Measurements from ENCODE around the gene GAN. TPM values are rescaled to one million over a fixed set of nuclear protein-coding genes. Genes with fewer than 3 reads are reported as not detected.

Gene GAN
- total and polyA plus RNA-seq, 10 of the 15 experiments (the other 5 are each of a cell fraction or from before 2014, with no cell fraction given), result 0.42 to 8.4 (median 2.5) TPM

- ChIA-PET CTCF (no interaction called here), SMC1A (ENCODE audit: uncharacterized antibody, unreplicated experiment) (no interaction called here), RAD21 (ENCODE audit: unreplicated experiment) (no interaction called here), POLR2A (no interaction called here)
- H4K20me1 ChIP-seq (ENCODE audit: control insufficient read depth, insufficient read depth), result no peaks in the 10 kb centered on the region; the same call in 1 of the 2 replicates
- BruUV-seq (replicated peaks), result no TSS peak
- FAIRE-seq (no peak), ATAC-seq (no peak), DNase-seq (ENCODE audit: low read depth, low spot score) (no peak)
- no peak overlapping the region for H3K4me3 ChIP-seq
- intact Hi-C loops (cut with micrococcal nuclease; ENCODE audit: unreplicated experiment) (no loop called here), in situ Hi-C loops (cut with MboI) (no loop called here)
- H3K9ac ChIP-seq (ENCODE audit: control insufficient read depth, insufficient read depth, low read length), result no peak overlapping the region
- no peak overlapping the region for H3K27ac ChIP-seq (ENCODE audit: control insufficient read depth, insufficient read depth)
- H3K9me3 ChIP-seq (replicated peaks; ENCODE audit: control insufficient read depth, insufficient read depth, low read length), result no peaks in the 10 kb centered on the region
- TF ChIP-seq RCOR1 (conservative IDR thresholded peaks at IDR 0.05; ENCODE audit: low read depth, low read length) (no peak), TCF3 (IDR thresholded peaks at IDR 0.05; ENCODE audit: borderline replicate concordance, insufficient read depth, low read depth, low read length) (no peak), YBX1 (IDR thresholded peaks at IDR 0.05) (no peak), ATF2 (IDR thresholded peaks at IDR 0.05; ENCODE audit: low read length) (no peak), RBBP5 (conservative IDR thresholded peaks at IDR 0.05) (no peak), TAF1 (IDR thresholded peaks at IDR 0.05; ENCODE audit: borderline replicate concordance, low read depth, low read length) (no peak), BCL11A (IDR thresholded peaks at IDR 0.05; ENCODE audit: low read depth, low read length) (no peak), CHD4 (IDR thresholded peaks at IDR 0.05) (no peak), NR2C2 (IDR thresholded peaks at IDR 0.05; ENCODE audit: borderline replicate concordance, control insufficient read depth, insufficient read length, low read depth) (no peak), ZNF622 (IDR thresholded peaks at IDR 0.05) (no peak), MYB (IDR thresholded peaks at IDR 0.05; ENCODE audit: borderline replicate concordance, low read depth, low read length) (no peak), ZSCAN29 (IDR thresholded peaks at IDR 0.05) (no peak), RAD51 (IDR thresholded peaks at IDR 0.05) (no peak), ASH2L (IDR thresholded peaks at IDR 0.05; ENCODE audit: borderline replicate concordance, low read depth) (no peak), RUNX3 (IDR thresholded peaks at IDR 0.05; ENCODE audit: low read length) (no peak), EZH2 (IDR thresholded peaks at IDR 0.05; ENCODE audit: borderline replicate concordance, control insufficient read depth, low read depth, low read length) (no peak), EED (IDR thresholded peaks at IDR 0.05; ENCODE audit: low read depth) (no peak)
- TF ChIP-seq, protein P1, sequence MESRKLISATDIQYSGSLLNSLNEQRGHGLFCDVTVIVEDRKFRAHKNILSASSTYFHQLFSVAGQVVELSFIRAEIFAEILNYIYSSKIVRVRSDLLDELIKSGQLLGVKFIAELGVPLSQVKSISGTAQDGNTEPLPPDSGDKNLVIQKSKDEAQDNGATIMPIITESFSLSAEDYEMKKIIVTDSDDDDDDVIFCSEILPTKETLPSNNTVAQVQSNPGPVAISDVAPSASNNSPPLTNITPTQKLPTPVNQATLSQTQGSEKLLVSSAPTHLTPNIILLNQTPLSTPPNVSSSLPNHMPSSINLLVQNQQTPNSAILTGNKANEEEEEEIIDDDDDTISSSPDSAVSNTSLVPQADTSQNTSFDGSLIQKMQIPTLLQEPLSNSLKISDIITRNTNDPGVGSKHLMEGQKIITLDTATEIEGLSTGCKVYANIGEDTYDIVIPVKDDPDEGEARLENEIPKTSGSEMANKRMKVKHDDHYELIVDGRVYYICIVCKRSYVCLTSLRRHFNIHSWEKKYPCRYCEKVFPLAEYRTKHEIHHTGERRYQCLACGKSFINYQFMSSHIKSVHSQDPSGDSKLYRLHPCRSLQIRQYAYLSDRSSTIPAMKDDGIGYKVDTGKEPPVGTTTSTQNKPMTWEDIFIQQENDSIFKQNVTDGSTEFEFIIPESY (IDR thresholded peaks at IDR 0.05), result no peak
- H2AFZ ChIP-seq (ENCODE audit: control insufficient read depth, low read depth, low read length), result no peak overlapping the region
- peaks cover 0 to 4% of the 10 kb centered on the region in 2 experiments; a peak in 2 of 4 replicates for H3K36me3 ChIP-seq (ENCODE audit: control insufficient read depth in 2 of 2, insufficient read depth in 2 of 2, low read length in 1 of 2)
- H3K79me2 ChIP-seq (ENCODE audit: control insufficient read depth, insufficient read depth, low read length), result no peaks in the 10 kb centered on the region
- no peak overlapping the region for H3K4me2 ChIP-seq (ENCODE audit: control insufficient read depth, insufficient read depth)
- 95% methylated on average over 3 of the region's 3 CpGs for WGBS (ENCODE audit: insufficient coverage, insufficient replicate concordance, low lambda C conversion rate, missing lambda C conversion rate)
- no peaks in the 10 kb centered on the region for H3K4me1 ChIP-seq (ENCODE audit: control insufficient read depth, insufficient read depth, low read length)
- no peaks in the 10 kb centered on the region for H3K27me3 ChIP-seq (replicated peaks in 1 of 2; ENCODE audit: control insufficient read depth in 2 of 2, insufficient read depth in 2 of 2, low read length in 1 of 2)
Measured at GRCh38 chr16:81380932-81381331, 66.2 kb downstream of the GAN start.
